HEK293 (cell line): Measurements from ENCODE around the gene FKBP9.
A peak's percentile ranks its signal among the peaks of the same experiment; 100 is the strongest.

Experiments
- CTCF ChIA-PET: fragments of 350-600 bp; formaldehyde crosslinking; extraction: SDS; loops from one replicate; lab custom pipeline; 2021; ENCODE audit warnings: antibody characterized with exemption; lab: Yijun Ruan, JAX
- POLR2A ChIA-PET: fragments of 300-600 bp; formaldehyde crosslinking; extraction: SDS; loops from one replicate; lab custom pipeline; 2020; ENCODE audit warnings: antibody characterized with exemption, inconsistent platforms; lab: Yijun Ruan, JAX
- H3K27ac ChIP-seq: fragments of 200-500 bp; sonication (Bioruptor generic); 2 replicates; pipeline ENCODE4 v1.5.1; 2014; ENCODE audit warnings: low read depth, low read length, control low read depth, inconsistent platforms; ENCODE audit errors: extremely low read depth
- H3K36me3 ChIP-seq, 2 experiments: fragments of 200-500 bp in 1 of 2; sonication (Bioruptor generic) in 1 of 2; 1 replicate in 1 of 2; 2 replicates in 1 of 2; pipeline ENCODE4 v1.5.1; 2014 to 2017; ENCODE audit warnings: inconsistent platforms in 2 of 2, low read length in 2 of 2; ENCODE audit not compliant: control insufficient read depth in 2 of 2, insufficient read depth in 1 of 2
- H3K4me1 ChIP-seq: fragments of 200-500 bp; sonication (Bioruptor generic); 2 replicates; pipeline ENCODE4 v1.5.1; 2014; ENCODE audit warnings: mild to moderate bottlenecking, low read length, inconsistent platforms; ENCODE audit not compliant: control insufficient read depth, insufficient read depth
- H3K4me3 ChIP-seq: 2 replicates; pipeline ENCODE4 v1.5.1; 2011; ENCODE audit warnings: low read depth, mild to moderate bottlenecking, control low read depth, low read length, moderate library complexity
- H3K9me3 ChIP-seq: fragments of 200-500 bp; sonication (Bioruptor generic); 2 replicates; pipeline ENCODE4 v1.5.1; 2014; ENCODE audit warnings: low read depth, low read length, inconsistent platforms; ENCODE audit not compliant: control insufficient read depth, insufficient read depth
- FEZF1 ChIP-seq: fragments of 450-650 bp; formaldehyde crosslinking; IDR thresholded peaks from 2 replicates; pipeline ENCODE4 v1.5.1; 2016; ENCODE audit warnings: missing biosample characterization, missing genetic modification characterization
- HOXD13 ChIP-seq: sonication (generic); formaldehyde crosslinking; IDR thresholded peaks from 2 replicates; pipeline ENCODE4 v1.8.0; 2022; ENCODE audit warnings: missing genetic modification reagents, borderline replicate concordance
- MZF1 ChIP-seq: fragments of 450-650 bp; formaldehyde crosslinking; IDR thresholded peaks from 2 replicates; pipeline ENCODE4 v1.5.1; 2017; ENCODE audit warnings: missing biosample characterization, missing genetic modification characterization, borderline replicate concordance
- OSR2 ChIP-seq: fragments of 450-650 bp; formaldehyde crosslinking; IDR thresholded peaks from 2 replicates; pipeline ENCODE4 v1.5.1; 2016; ENCODE audit warnings: missing biosample characterization, missing genetic modification characterization
- REST ChIP-seq: fragments of 450-650 bp; formaldehyde crosslinking; IDR thresholded peaks from 2 replicates; pipeline ENCODE4 v1.5.1; 2016; ENCODE audit warnings: missing biosample characterization, missing genetic modification characterization
- TRIM28 ChIP-seq: IDR thresholded peaks from 2 replicates; pipeline ENCODE4 v1.6.1; 2011; ENCODE audit warnings: low read length, control low read depth, borderline replicate concordance
- ZBTB48 ChIP-seq: fragments of 450-650 bp; formaldehyde crosslinking; IDR thresholded peaks from 2 replicates; pipeline ENCODE4 v1.5.1; 2016; ENCODE audit warnings: missing biosample characterization, missing genetic modification characterization
- ZBTB6 ChIP-seq: fragments of 450-650 bp; formaldehyde crosslinking; IDR thresholded peaks from 2 replicates; pipeline ENCODE4 v1.5.1; 2017; ENCODE audit warnings: missing biosample characterization, missing genetic modification characterization
- ZFP3 ChIP-seq: fragments of 450-650 bp; formaldehyde crosslinking; IDR thresholded peaks from 2 replicates; pipeline ENCODE4 v1.5.1; 2016; ENCODE audit warnings: low read depth, missing biosample characterization, missing genetic modification characterization
- ZNF121 ChIP-seq: fragments of 450-650 bp; formaldehyde crosslinking; IDR thresholded peaks from 2 replicates; pipeline ENCODE4 v1.5.1; 2016; ENCODE audit warnings: missing biosample characterization, missing genetic modification characterization
- ZNF23 ChIP-seq: fragments of 450-650 bp; formaldehyde crosslinking; IDR thresholded peaks from 2 replicates; pipeline ENCODE4 v1.5.1; 2016; ENCODE audit warnings: missing biosample characterization, missing genetic modification characterization, borderline replicate concordance
- ZNF37A ChIP-seq: fragments of 450-650 bp; IDR thresholded peaks from 2 replicates; pipeline ENCODE4 v1.5.1; 2018; ENCODE audit warnings: missing biosample characterization, missing genetic modification characterization
- ZNF501 ChIP-seq: fragments of 450-650 bp; formaldehyde crosslinking; IDR thresholded peaks from 2 replicates; pipeline ENCODE4 v1.5.1; 2016; ENCODE audit warnings: missing biosample characterization, missing genetic modification characterization
- ZNF513 ChIP-seq: fragments of 450-650 bp; IDR thresholded peaks from 2 replicates; pipeline ENCODE4 v1.5.1; 2018; ENCODE audit warnings: missing biosample characterization, missing genetic modification characterization
- ZNF521 ChIP-seq: fragments of 450-650 bp; formaldehyde crosslinking; IDR thresholded peaks from 2 replicates; pipeline ENCODE4 v1.5.1; 2017; ENCODE audit warnings: missing biosample characterization, mild to moderate bottlenecking, missing genetic modification characterization
- ZNF548 ChIP-seq: fragments of 450-650 bp; formaldehyde crosslinking; IDR thresholded peaks from 2 replicates; pipeline ENCODE4 v1.5.1; 2016; ENCODE audit warnings: missing biosample characterization, missing genetic modification characterization
- ZNF558 ChIP-seq: fragments of 450-650 bp; formaldehyde crosslinking; IDR thresholded peaks from 2 replicates; pipeline ENCODE4 v1.5.1; 2016; ENCODE audit warnings: missing biosample characterization, missing genetic modification characterization
- ZNF560 ChIP-seq: fragments of 450-650 bp; formaldehyde crosslinking; IDR thresholded peaks from 2 replicates; pipeline ENCODE4 v1.5.1; 2017; ENCODE audit warnings: missing biosample characterization, missing genetic modification characterization, borderline replicate concordance
- ZNF600 ChIP-seq: fragments of 450-650 bp; formaldehyde crosslinking; IDR thresholded peaks from 2 replicates; pipeline ENCODE4 v1.5.1; 2016; ENCODE audit warnings: missing biosample characterization, missing genetic modification characterization
- ZNF629 ChIP-seq: fragments of 450-650 bp; formaldehyde crosslinking; IDR thresholded peaks from 2 replicates; pipeline ENCODE4 v1.5.1; 2017; ENCODE audit warnings: missing biosample characterization, missing genetic modification characterization
- ZNF692 ChIP-seq: fragments of 450-650 bp; formaldehyde crosslinking; IDR thresholded peaks from 2 replicates; pipeline ENCODE4 v1.5.1; 2016; ENCODE audit warnings: missing biosample characterization, missing genetic modification characterization
- ZNF707 ChIP-seq: fragments of 450-650 bp; formaldehyde crosslinking; IDR thresholded peaks from 2 replicates; pipeline ENCODE4 v1.5.1; 2016; ENCODE audit warnings: missing biosample characterization, missing genetic modification characterization
- ZSCAN30 ChIP-seq: fragments of 450-650 bp; IDR thresholded peaks from 2 replicates; pipeline ENCODE4 v1.5.1; 2018; ENCODE audit warnings: missing biosample characterization, mild to moderate bottlenecking, missing genetic modification characterization, moderate library complexity

FKBP9 gene

GRCh38 chr7:33039903-33040292, 82.7 kb downstream of the FKBP9 start:
- POLR2A ChIA-PET: interaction anchor here (0.5 to 2.2 kb wide), 2 partner anchors 23 to 544 kb away, joined by 3 to 11 read pairs; partner anchors contain the start of gene NT5C3A
- Histone ChIP-seq H3K4me1 (peaks cover 47% of the 10 kb centered on the region), H3K9me3 (no peaks in the 10 kb centered on the region), H3K4me3 (peak overlapping the region; percentile 18), H3K27ac (no peak overlapping the region), H3K36me3 (no peaks in the 10 kb centered on the region)
- TF ChIP-seq ZNF501 (no peak), ZSCAN30 (tag by site-specific recombination) (no peak), ZNF558 (no peak), ZNF692 (tag by site-specific recombination) (no peak), ZNF560 (tag by site-specific recombination) (no peak), OSR2 (tag by site-specific recombination) (no peak), FEZF1 (tag by site-specific recombination) (no peak), ZNF707 (tag by site-specific recombination) (no peak), HOXD13 (CRISPR knock-in tag) (no peak), ZBTB6 (tag by site-specific recombination) (no peak), ZNF521 (no peak), ZNF121 (no peak), ZNF23 (tag by site-specific recombination) (no peak), MZF1 (no peak), REST (no peak), ZNF513 (tag by site-specific recombination) (no peak)
- CTCF ChIA-PET: interaction anchor here (0.9 to 1.7 kb wide), 6 partner anchors 10 to 194 kb away, joined by 3 to 5 read pairs (median 4); no protein-coding TSS in a partner anchor

GRCh38 chr7:33040803-33041516, 83.7 kb downstream of the FKBP9 start:
- ChIA-PET CTCF (interaction anchor here (0.6 to 1.7 kb wide), 5 partner anchors 12 to 195 kb away, joined by 3 to 5 read pairs (median 3); no protein-coding TSS in a partner anchor), POLR2A (interaction anchor here (2.0 to 2.2 kb wide), 2 partner anchors 21 to 22 kb away, joined by 5 to 11 read pairs; partner anchors contain the start of gene NT5C3A)
- Histone ChIP-seq H3K27ac (no peak overlapping the region), H3K36me3 (no peaks in the 10 kb centered on the region), H3K9me3 (no peaks in the 10 kb centered on the region), H3K4me3 (peak overlapping the region; percentile 2; the same call in 1 of the 2 replicates), H3K4me1 (peaks cover 47% of the 10 kb centered on the region)
- TF ChIP-seq REST (peak; percentile 28; the same call in 1 of the 2 replicates), ZNF629 (tag by site-specific recombination) (peak; percentile 46), ZNF548 (no peak), ZBTB48 (tag by site-specific recombination) (no peak), TRIM28 (peak; percentile 67; the same call in 1 of the 2 replicates), ZFP3 (tag by site-specific recombination) (no peak), ZNF600 (tag by site-specific recombination) (peak; percentile 73; the same call in 1 of the 2 replicates), MZF1 (no peak), ZNF37A (tag by site-specific recombination) (no peak)
